ENCODE data around the gene IL22RA1.

Gene IL22RA1

GRCh38 chr1:24109166-24109483, 33.8 kb downstream of the IL22RA1 start:
- Histone ChIP-seq H3K9me3 (no peaks in the 10 kb centered on the region), H3K27me3 (no peaks in the 10 kb centered on the region), H3K27ac (peak overlapping the region; percentile 9 to 19), H3K4me3 (no peak overlapping the region), H3K36me3 (no peaks in the 10 kb centered on the region), H3K4me1 (peaks cover 0 to 33% (median 26%) of the 10 kb centered on the region in 4 donors)
- intact Hi-C loops (cut with DNase I; ENCODE audit: low total_unique reads) = loop anchor here (5.0 kb wide), 1 partner anchor 37 kb away; no protein-coding TSS in a partner anchor
- DNase-seq = no peak
- TF ChIP-seq CTCF (IDR thresholded peaks at IDR 0.05) = no peak

- peak overlapping the region; percentile 9 to 35 for H3K27ac ChIP-seq
- no peak overlapping the region for H3K4me3 ChIP-seq
- H3K27me3 ChIP-seq = no peaks in the 10 kb centered on the region
- TF ChIP-seq CTCF (IDR thresholded peaks at IDR 0.05) = no peak
- peaks cover 0 to 35% (median 29%) of the 10 kb centered on the region in 4 donors for H3K4me1 ChIP-seq
- H3K36me3 ChIP-seq = no peaks in the 10 kb centered on the region
- intact Hi-C loops (cut with DNase I; ENCODE audit: low total_unique reads) = loop anchor here (5.0 kb wide), 1 partner anchor 36 kb away; no protein-coding TSS in a partner anchor
- no peaks in the 10 kb centered on the region for H3K9me3 ChIP-seq
- DNase-seq = peak in 1 of 2 donors; percentile 34
Measured at GRCh38 chr1:24108334-24109165, 34.4 kb downstream of the IL22RA1 start.

GRCh38 chr1:24107462-24108138, 35.3 kb downstream of the IL22RA1 start:
- H3K9me3 ChIP-seq = no peaks in the 10 kb centered on the region
- H3K27ac ChIP-seq = no peak overlapping the region
- no peaks in the 10 kb centered on the region for H3K27me3 ChIP-seq
- H3K4me3 ChIP-seq = no peak overlapping the region
- no peak for TF ChIP-seq CTCF (IDR thresholded peaks at IDR 0.05)
- DNase-seq = no peak
- intact Hi-C loops (cut with DNase I; ENCODE audit: low total_unique reads) = loop anchor here (5.0 kb wide), 1 partner anchor 35 kb away; no protein-coding TSS in a partner anchor
- no peaks in the 10 kb centered on the region for H3K36me3 ChIP-seq
- H3K4me1 ChIP-seq = peaks cover 0 to 42% (median 35%) of the 10 kb centered on the region in 4 donors

- no peak overlapping the region for H3K4me3 ChIP-seq
- no peak for DNase-seq
- H3K36me3 ChIP-seq = no peaks in the 10 kb centered on the region
- intact Hi-C loops (cut with DNase I; ENCODE audit: low total_unique reads) = loop anchor here (5.0 kb wide), 1 partner anchor 33 kb away; no protein-coding TSS in a partner anchor
- TF ChIP-seq CTCF (IDR thresholded peaks at IDR 0.05) = no peak
- no peaks in the 10 kb centered on the region for H3K27me3 ChIP-seq
- no peak overlapping the region for H3K27ac ChIP-seq
- no peaks in the 10 kb centered on the region for H3K9me3 ChIP-seq
- peaks cover 0 to 28% (median 20%) of the 10 kb centered on the region in 4 donors for H3K4me1 ChIP-seq
Measured at GRCh38 chr1:24105368-24106160, 37.4 kb downstream of the IL22RA1 start.

GRCh38 chr1:24104854-24105253, 38.1 kb downstream of the IL22RA1 start:
- Histone ChIP-seq H3K9me3 (no peaks in the 10 kb centered on the region), H3K36me3 (no peaks in the 10 kb centered on the region), H3K27me3 (no peaks in the 10 kb centered on the region), H3K4me1 (peaks cover 0 to 27% (median 18%) of the 10 kb centered on the region in 4 donors), H3K27ac (no peak overlapping the region), H3K4me3 (no peak overlapping the region)
- no peak for TF ChIP-seq CTCF (IDR thresholded peaks at IDR 0.05)
- intact Hi-C loops (cut with DNase I; ENCODE audit: low total_unique reads) = loop anchor here (5.0 kb wide), 1 partner anchor 33 kb away; no protein-coding TSS in a partner anchor
- no peak for DNase-seq

All from tibial artery (tissue), 4 donors.